ENCODE results near the gene MEX3D. TPM values are rescaled to one million over a fixed set of nuclear protein-coding genes. Genes with fewer than 3 reads are reported as not detected.

Gene MEX3D
- total and polyA plus RNA-seq, 2 experiments from 2014 or later: 6.6 to 38.7 TPM

DNA sequence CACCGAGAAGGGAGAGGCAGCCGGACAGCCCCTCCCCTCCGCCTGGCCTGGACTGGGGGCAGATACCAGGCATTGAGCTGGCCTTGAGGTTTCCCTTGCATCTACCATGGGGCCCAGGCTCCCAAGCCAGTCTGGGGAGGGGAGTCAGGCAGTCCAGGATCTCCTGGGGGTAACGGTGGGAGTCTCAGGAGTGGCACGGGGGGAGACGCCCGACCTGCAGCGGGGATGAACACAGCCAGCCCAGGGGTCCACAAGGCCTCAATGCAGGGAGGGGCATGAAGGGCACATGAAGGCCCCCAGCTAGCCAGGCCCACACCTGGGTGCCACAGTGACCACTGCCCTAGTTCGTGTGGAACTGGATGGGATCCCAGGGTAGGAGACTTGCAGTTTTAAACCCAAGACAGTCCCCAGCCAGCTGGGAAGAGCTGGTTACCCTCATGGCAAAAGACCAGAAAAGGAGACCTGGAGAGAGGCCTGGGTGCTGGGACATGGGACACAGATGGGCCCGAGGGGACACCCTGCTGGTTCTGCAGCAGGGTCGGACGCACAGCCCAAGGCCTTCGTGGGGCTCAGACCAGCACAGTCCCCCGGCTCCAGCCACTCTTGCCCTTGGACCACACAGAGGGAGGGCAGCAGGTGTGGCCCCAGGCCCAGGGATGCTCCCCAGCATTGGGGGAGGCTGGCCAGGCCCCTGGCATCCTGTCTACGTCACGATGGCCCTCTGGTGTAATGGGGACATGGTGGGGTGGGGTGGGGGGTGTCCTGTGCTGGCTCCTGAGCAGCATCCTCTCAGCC lies 41.8 kb upstream of the MEX3D start:
- no peak overlapping the region for H2AFZ ChIP-seq
- H3K4me1 ChIP-seq (ENCODE audit: insufficient read depth): peaks cover 10% of the 10 kb centered on the region
- 97% methylated on average over 15 of the region's 16 CpGs for WGBS (ENCODE audit: low lambda C conversion rate, missing lambda C conversion rate)
- no peaks in the 10 kb centered on the region for H3K9me3 ChIP-seq (ENCODE audit: low read depth)
- no peak overlapping the region for H3K27ac ChIP-seq
- no peaks in the 10 kb centered on the region for H3K27me3 ChIP-seq
- H3K4me3 ChIP-seq: no peak overlapping the region
- H4K20me1 ChIP-seq (ENCODE audit: insufficient read depth, poor library complexity, severe bottlenecking): no peaks in the 10 kb centered on the region
- no peak for DNase-seq (ENCODE audit: low spot score)
- H3K36me3 ChIP-seq (replicated peaks; ENCODE audit: insufficient read depth, low read depth): no peaks in the 10 kb centered on the region
- H3K9me2 ChIP-seq (replicated peaks; ENCODE audit: insufficient read depth): no peaks in the 10 kb centered on the region
- peaks cover 3% of the 10 kb centered on the region for H3K79me2 ChIP-seq
- TF ChIP-seq EZH2 (IDR thresholded peaks at IDR 0.05; ENCODE audit: borderline replicate concordance) (no peak), EZH2phosphoT487 (IDR thresholded peaks at IDR 0.05; ENCODE audit: low read depth, severe bottlenecking, unreplicated experiment) (no peak), CTCF (IDR thresholded peaks at IDR 0.05; ENCODE audit: poor library complexity) (no peak)
- no peak overlapping the region for H3K4me2 ChIP-seq

DNA sequence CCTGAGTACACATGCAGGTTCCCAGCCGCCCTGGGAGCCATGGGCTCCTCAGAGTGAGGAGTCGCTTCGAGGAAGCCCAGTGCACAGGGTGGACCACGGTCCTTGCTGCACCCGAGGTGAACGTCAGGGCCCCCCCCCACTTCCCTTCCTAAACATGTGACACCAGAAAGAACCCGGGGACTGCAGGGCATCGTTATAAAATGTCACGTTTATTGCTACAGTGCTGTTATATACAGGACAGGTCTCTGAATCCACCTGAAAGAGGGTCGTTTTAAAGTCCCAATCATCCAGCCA lies 40.9 kb upstream of the MEX3D start:
- H2AFZ ChIP-seq: no peak overlapping the region
- no peak overlapping the region for H3K4me2 ChIP-seq
- no peak for DNase-seq (ENCODE audit: low spot score)
- H4K20me1 ChIP-seq (ENCODE audit: insufficient read depth, poor library complexity, severe bottlenecking): peaks cover under 1% of the 10 kb centered on the region
- 77% methylated on average over 10 of the region's 10 CpGs for WGBS (ENCODE audit: low lambda C conversion rate, missing lambda C conversion rate)
- peaks cover 13% of the 10 kb centered on the region for H3K4me1 ChIP-seq (ENCODE audit: insufficient read depth)
- H3K27me3 ChIP-seq: no peaks in the 10 kb centered on the region
- no peaks in the 10 kb centered on the region for H3K9me3 ChIP-seq (ENCODE audit: low read depth)
- H3K36me3 ChIP-seq (replicated peaks; ENCODE audit: insufficient read depth, low read depth): no peaks in the 10 kb centered on the region
- TF ChIP-seq EZH2 (IDR thresholded peaks at IDR 0.05; ENCODE audit: borderline replicate concordance): no peak
- no peak for TF ChIP-seq EZH2phosphoT487 (IDR thresholded peaks at IDR 0.05; ENCODE audit: low read depth, severe bottlenecking, unreplicated experiment)
- no peak for TF ChIP-seq CTCF (IDR thresholded peaks at IDR 0.05; ENCODE audit: poor library complexity)
- H3K79me2 ChIP-seq: peaks cover 11% of the 10 kb centered on the region
- H3K9me2 ChIP-seq (replicated peaks; ENCODE audit: insufficient read depth): no peaks in the 10 kb centered on the region
- no peak overlapping the region for H3K27ac ChIP-seq
- H3K4me3 ChIP-seq: no peak overlapping the region

GRCh38 chr19:1608359-1609102 lies 40.4 kb upstream of the MEX3D start:
- no peaks in the 10 kb centered on the region for H3K9me3 ChIP-seq (ENCODE audit: low read depth)
- WGBS (ENCODE audit: low lambda C conversion rate, missing lambda C conversion rate): 97% methylated on average over 19 of the region's 23 CpGs
- peaks cover 17% of the 10 kb centered on the region for H3K79me2 ChIP-seq
- no peaks in the 10 kb centered on the region for H3K36me3 ChIP-seq (replicated peaks; ENCODE audit: insufficient read depth, low read depth)
- TF ChIP-seq EZH2 (IDR thresholded peaks at IDR 0.05; ENCODE audit: borderline replicate concordance) (no peak), EZH2phosphoT487 (IDR thresholded peaks at IDR 0.05; ENCODE audit: low read depth, severe bottlenecking, unreplicated experiment) (no peak), CTCF (IDR thresholded peaks at IDR 0.05; ENCODE audit: poor library complexity) (no peak)
- H3K27me3 ChIP-seq: no peaks in the 10 kb centered on the region
- H4K20me1 ChIP-seq (ENCODE audit: insufficient read depth, poor library complexity, severe bottlenecking): peaks cover 4% of the 10 kb centered on the region
- DNase-seq (ENCODE audit: low spot score): no peak
- no peak overlapping the region for H3K27ac ChIP-seq
- no peaks in the 10 kb centered on the region for H3K9me2 ChIP-seq (replicated peaks; ENCODE audit: insufficient read depth)
- no peak overlapping the region for H2AFZ ChIP-seq
- H3K4me2 ChIP-seq: no peak overlapping the region
- H3K4me3 ChIP-seq: no peak overlapping the region
- H3K4me1 ChIP-seq (ENCODE audit: insufficient read depth): peaks cover 17% of the 10 kb centered on the region

Measured in hepatocyte (in vitro differentiated cells).